ENCODE data around the gene TPTE2. TPM values are rescaled to one million over a fixed set of nuclear protein-coding genes. Genes with fewer than 3 reads are reported as not detected.

Gene TPTE2
- total RNA-seq = not detected in 2 replicates

GRCh38 chr13:19561127-19561582, at the start of gene TPTE2:
Gene TPTE2, minus strand, starts transcription at chr13:19561532. Its CDS starts 58,298 bp downstream, at chr13:19503234.

Other genes starting within 250 kb of the TPTE2 start
- gene MPHOSPH8, start 72.1 kb upstream of the TPTE2 start, total RNA-seq = 9.4 and 11.2 TPM in 2 replicates
- 52.1 and 55.0 TPM in 2 replicates for gene PSPC1, start 221.4 kb upstream of the TPTE2 start, total RNA-seq

Measured in hair follicle dermal papilla cell (primary cell).